Caki2 (cell line): ENCODE results near the gene AKR1B1. TPM values are rescaled to one million over a fixed set of nuclear protein-coding genes. Genes with fewer than 3 reads are reported as not detected.

Source experiments
- DNase-seq: peaks from one replicate; pipeline ENCODE4 v3.0.0-alpha.2; 2015; ENCODE audit warnings: low read depth
- in situ Hi-C: cut with HindIII; loops from 2 replicates; pipeline ENCODE4 v1.10.0; 2016; ENCODE audit warnings: low sequenced_read_pairs, low pct_unique_long_range_greater_than_20kb, mixed read lengths
- total RNA-seq: library from RNA; depleted of rRNA; stranded (reverse); fragments of >200 nt; shearing (Covaris generic); gene quantifications from 2 replicates; pipeline ENCODE4 v1.2.3, GENCODE V29; 2014; ENCODE audit warnings: low replicate concordance; rRNA removed

AKR1B1 gene
- total RNA-seq, 1 experiment from 2014 or later = 2,713 TPM

DNA sequence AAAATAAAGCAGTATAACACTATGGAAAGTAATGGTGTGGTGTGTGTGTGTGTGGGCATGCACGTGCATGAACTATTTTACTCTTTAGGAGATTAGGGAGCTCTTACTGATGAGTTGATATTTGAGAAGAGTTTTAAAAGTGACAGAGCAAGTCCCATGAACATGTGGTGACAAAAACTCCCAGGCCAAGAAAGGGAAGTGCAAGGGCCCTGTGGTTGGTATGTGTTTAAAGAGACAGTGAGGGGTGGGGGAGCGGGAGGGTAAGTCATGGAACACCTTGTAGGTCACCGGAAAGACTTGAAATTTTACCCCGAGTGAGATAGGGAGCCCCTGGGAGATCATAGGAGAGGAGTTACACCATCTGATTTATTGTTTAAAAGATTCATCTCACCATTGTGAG, 63.3 kb downstream of the AKR1B1 start:
- DNase-seq = no peak
- in situ Hi-C loops = no loop called here

DNA sequence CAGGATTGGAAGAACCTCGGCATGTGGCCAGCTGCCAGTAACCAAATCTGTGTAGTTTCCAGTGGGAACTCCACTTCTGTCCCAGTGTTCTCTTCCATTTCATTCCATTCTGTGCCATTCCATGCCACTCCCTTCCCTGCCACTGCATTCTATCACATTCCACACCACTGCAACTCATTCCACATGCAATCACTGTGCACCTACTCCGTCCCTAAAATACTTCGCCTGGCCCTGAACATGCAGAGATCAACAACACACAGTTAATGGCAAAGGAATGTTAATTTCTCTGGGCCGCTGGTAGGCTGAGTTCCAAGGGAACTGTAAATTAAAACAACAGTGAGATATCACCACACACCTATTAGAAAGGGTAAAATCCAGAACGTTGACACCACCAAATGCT, 64.8 kb downstream of the AKR1B1 start:
- in situ Hi-C loops = no loop called here
- DNase-seq = no peak

Other genes with a start within 250 kb of the AKR1B1 start
- 8.5 and 24.8 TPM in 2 replicates for gene SLC35B4, start 142.2 kb downstream of the AKR1B1 start, total RNA-seq
- 4,788 and 4,821 TPM in 2 replicates for gene AKR1B10, start 68.5 kb upstream of the AKR1B1 start, total RNA-seq
- gene AKR1B15, start 90.0 kb upstream of the AKR1B1 start, total RNA-seq = 0.72 and 4.3 TPM in 2 replicates
- 3.3 and 9.4 TPM in 2 replicates for gene BPGM, start 187.8 kb upstream of the AKR1B1 start, total RNA-seq